A673 (cell line): ENCODE results near the gene MFRP.

Source experiments
- EZH2 ChIP-seq: fragments of 200-600 bp; sonication (generic); IDR thresholded peaks from 2 replicates; pipeline ENCODE4 v1.6.1; 2017; ENCODE audit warnings: borderline replicate concordance, low read depth, mild to moderate bottlenecking, mixed read lengths, antibody characterized with exemption, low read length; ENCODE audit not compliant: poor library complexity, severe bottlenecking
- TF ChIP-seq, protein P1 (sequence below): fragments of 300-800, 200-600 bp; sonication (generic); conservative IDR thresholded peaks from 2 replicates; pipeline ENCODE4 v1.5.1; 2017; ENCODE audit warnings: low read depth, mild to moderate bottlenecking, antibody characterized with exemption, low read length, moderate library complexity, mixed read lengths

DNA sequence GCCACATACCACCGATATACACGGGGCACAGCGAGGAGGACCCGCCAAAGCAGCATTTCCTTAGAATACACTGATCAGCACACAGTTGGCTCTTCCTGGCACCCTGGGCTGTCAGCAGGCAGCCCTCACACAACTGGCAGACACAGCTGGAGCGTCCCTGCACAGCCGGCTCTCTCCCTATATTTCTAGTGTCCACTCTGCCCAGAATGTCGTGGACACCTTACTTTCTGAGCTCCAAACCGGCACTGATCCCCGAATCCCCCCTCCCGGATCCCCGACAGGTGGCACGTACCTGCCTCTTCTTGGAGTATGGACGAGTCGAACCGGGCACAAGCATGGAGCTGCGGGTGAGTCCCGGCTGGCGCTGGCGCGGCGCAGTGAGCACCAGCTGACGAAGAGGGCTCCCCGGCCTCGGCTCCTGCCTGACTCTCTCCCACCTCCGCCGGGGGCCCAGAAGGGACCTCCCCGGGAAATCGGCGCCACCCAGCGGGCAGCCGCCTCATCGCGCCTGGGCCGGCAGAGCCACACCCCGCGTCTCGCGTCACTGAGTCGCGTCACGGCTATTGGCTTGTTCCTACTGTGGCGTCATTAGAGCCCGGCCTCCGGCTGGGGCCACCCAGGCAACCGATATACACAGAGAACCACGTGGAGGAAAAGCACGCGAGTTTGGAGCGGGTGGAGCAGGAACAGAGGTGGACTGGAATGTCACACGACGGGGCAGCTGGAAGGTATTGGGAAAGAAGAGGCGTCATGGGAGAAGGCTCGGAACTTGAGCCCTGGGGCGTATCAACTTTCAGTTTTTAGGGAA, 34.9 kb upstream of the MFRP start, which contains the start of gene USP2:
- TF ChIP-seq, protein P1, sequence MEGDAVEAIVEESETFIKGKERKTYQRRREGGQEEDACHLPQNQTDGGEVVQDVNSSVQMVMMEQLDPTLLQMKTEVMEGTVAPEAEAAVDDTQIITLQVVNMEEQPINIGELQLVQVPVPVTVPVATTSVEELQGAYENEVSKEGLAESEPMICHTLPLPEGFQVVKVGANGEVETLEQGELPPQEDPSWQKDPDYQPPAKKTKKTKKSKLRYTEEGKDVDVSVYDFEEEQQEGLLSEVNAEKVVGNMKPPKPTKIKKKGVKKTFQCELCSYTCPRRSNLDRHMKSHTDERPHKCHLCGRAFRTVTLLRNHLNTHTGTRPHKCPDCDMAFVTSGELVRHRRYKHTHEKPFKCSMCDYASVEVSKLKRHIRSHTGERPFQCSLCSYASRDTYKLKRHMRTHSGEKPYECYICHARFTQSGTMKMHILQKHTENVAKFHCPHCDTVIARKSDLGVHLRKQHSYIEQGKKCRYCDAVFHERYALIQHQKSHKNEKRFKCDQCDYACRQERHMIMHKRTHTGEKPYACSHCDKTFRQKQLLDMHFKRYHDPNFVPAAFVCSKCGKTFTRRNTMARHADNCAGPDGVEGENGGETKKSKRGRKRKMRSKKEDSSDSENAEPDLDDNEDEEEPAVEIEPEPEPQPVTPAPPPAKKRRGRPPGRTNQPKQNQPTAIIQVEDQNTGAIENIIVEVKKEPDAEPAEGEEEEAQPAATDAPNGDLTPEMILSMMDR, result peak; percentile 100
- no peak for TF ChIP-seq EZH2
